RKO (cell line): Measurements from ENCODE around the gene ADRA2A.

Experiments used
- DNase-seq: peaks from one replicate; pipeline ENCODE4 v3.0.0-alpha.2; 2016; ENCODE audit warnings: low spot score

ADRA2A gene

GRCh38 chr10:111110771-111111170 is 33.9 kb downstream of the ADRA2A start:
- DNase-seq = no peak

DNA sequence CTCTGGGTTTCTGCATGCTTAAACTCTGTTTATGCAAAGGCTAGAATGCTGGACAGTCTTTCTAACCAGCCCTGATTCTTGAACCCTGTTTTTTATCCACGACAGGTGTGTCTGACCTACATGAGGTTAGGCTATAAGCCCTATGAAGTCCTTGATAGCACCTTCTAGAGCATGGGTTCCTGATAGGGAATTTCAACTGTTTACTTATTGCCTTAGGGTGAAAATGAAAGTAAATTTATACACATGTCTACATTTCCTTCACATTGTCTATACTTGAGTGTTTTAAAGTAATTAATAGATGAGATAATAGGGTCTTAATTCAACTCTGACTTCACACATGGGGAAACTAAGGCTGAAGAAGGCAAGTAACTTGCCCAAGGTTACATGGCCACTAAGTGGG is 35.5 kb downstream of the ADRA2A start:
- DNase-seq = no peak

DNA sequence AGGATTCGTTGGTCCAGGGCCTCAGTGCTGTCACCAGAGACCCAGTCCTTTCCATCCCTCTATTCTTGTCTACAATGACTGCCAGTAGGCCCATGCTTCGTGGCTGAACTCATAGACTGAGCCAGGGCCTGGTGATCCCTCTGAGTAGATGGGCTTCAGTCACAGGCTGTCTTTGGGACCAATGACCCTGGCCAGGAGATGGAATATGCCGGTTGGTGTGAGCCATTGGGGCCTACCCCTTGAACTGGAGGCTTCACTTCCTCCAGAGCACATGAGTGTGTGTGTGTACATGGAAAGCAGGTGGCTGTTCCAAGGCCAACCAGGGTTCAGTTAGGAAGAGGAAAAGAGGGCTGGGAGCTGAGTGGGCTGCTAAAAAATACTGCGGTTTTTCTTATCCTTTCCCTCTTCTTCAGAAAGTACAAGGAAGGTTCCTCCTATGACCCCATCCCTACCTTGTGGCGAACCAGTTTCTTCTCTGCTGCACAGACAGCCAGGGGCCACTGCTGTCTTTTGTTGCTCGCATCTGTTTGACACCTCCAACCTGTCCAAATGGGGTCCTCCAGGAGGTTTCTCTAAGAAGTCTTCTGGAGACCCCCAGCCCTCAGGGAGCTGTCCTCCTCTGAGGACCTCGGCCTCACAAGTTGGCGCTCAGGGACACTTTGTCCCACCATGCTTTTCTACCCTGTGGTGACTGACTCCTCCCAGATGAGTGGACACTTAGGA is 36.6 kb downstream of the ADRA2A start:
- DNase-seq = no peak

GRCh38 chr10:111113961-111114757 is 37.3 kb downstream of the ADRA2A start:
- DNase-seq = no peak

- no peak for DNase-seq
Observed at GRCh38 chr10:111114758-111115500, 38.1 kb downstream of the ADRA2A start.

DNA sequence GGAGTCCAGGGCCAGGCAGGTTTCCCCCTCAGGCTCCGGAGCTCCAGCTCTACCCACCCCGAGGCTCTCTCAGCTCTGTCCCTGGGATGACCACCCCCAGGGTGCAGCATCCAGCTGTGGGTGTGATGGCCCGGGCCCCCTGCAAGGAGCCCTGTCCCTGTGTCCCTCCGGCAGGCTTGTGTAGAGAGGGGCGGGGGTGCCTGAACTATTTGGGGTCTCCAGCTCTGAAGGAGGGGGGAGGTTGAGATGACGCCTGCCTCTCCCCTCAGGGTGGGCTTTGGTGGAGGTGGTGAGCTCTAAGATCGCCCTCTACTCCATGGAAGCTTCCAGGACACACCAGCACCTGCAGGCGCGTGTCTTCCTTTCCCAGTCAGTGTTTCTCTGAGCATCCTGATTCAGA is 39.4 kb downstream of the ADRA2A start:
- DNase-seq = no peak

DNA sequence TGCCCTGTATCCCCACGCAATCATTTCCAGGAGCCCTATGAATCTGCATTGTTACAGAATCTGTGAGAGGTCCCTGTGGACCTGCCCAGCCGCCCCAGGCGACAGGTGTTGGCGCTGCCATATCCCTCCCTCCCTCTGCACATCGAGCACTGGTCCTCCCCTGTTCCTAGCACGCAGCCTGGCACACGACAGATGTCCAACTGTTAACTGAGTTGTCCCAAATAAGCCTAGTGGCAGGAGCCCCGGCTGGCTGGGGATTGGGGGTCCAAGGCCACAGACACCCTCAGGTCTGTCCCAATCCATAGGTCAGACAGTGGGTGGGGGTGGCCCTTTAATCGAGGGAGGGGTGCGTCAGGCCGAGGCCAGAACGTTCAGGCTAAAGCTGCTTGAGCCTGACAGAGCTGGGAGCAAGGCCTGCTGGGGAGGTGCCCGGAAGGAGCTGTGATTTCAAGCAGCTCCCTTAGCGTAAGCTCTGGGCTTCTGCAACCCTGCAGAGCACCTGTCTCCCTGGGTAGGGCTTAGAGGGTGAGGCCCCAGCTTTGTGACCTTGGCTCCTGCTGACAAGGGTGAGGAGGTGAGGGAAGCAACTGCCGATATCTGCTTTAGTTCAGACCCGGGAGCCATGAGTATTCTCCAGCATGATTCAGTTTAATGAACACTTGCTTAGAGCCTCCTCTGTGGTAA is 40.1 kb downstream of the ADRA2A start:
- no peak for DNase-seq

- no peak for DNase-seq
Observed at GRCh38 chr10:111117528-111118277, 40.9 kb downstream of the ADRA2A start.

DNA sequence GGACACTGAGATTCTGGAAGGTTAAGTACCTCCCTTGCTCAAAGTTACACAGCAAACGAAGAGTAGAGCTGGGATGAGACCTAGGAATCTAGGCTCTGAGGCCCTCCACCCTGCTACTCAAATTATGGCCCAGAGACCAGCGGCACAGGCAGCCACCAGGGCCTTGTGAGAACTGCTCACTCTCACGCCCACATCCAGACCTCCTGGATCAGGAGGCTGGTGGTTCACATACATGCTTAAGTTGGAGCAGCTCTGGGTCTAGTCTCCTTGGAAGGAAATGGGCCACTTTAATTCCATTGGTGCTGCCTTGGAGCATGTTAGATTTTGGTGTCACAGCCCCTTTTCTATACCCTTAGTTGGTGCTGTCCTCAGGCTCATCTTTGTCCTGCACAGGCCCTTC is 41.9 kb downstream of the ADRA2A start:
- DNase-seq = no peak

- no peak for DNase-seq
Observed at GRCh38 chr10:111119637-111120036, 42.8 kb downstream of the ADRA2A start.

- no peak for DNase-seq
Observed at GRCh38 chr10:111122127-111122526, 45.3 kb downstream of the ADRA2A start.

DNA sequence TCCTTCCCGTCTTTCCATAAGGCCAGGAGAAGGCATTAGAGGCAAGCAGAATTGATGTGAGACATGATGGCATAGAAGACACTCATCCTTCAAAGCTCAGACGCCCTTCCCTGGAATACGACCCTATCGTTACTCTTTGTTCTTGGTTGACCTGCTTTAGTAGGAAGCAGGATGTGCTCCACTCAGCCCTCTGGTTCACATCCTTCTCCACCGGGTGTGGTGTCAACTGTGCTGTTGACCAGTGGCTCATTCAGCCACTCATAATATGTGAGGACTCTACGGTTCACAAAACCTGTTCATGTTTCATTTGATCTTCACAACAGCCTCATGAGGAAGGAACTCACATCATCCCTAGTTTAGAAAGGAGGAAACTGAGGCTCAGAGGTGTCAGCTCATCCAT is 47.1 kb downstream of the ADRA2A start:
- no peak for DNase-seq

DNA sequence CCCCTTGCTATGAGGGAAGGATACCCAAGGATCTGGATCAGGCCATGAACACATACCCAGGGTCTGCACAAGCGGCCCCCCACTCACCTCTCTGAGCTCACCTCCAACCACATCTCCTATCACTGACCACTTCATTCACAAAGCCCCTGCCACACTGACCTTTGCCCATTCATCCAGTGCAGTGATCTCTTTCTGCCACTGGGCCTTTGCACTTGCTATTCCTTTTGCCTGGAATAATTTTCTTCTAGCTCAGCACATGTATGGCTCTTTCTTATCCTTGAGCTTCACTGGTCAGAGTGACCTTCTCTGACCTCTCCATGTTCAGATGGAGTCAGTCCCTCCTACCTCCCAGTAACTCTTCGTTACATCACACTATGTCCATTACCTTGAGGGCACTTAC is 48.3 kb downstream of the ADRA2A start:
- DNase-seq = no peak

GRCh38 chr10:111126077-111126476 is 49.2 kb downstream of the ADRA2A start:
- DNase-seq = peak; percentile 7

- no peak for DNase-seq
Observed at GRCh38 chr10:111127081-111127848, 50.4 kb downstream of the ADRA2A start.

DNA sequence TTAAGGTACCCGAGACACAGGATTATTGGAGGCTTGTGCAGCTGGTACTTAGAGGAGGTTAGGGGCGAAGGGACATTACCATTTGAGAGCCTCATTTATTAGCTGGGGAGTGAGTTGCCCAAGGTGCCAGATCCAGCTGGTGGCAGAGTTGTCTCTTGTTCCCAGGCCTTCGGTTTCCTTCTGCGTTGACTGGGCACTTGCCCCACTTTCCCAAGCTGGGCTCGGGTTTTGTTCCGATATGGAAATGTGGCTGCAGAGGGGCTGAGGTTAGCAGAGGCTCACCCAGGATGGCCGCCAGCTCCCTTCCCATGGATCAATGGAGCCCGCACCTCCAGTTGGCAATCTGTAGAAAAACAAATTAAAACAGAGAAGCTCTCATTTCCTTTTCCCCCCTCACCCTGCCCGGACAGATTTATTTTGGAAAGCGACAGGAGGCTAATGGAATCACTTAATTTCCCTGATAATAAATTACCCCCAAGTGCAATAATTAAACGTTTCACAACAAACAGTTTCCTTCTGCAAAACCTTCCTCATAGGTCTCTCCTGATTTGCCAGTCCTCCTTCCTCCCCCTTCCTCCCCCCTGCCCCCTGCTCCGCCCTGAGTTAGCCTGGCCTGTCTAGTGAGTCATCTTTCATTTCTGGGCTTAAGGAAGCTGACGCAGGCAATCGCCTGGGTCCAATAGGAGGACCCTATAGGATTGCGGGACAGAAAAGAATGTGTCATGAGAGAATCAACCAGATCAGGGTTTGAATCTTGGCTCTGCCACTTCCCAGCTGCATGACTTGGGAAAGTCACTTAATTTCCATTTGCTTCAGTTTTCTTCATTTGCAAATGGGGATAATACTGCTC is 51.7 kb downstream of the ADRA2A start:
- peak; percentile 82 for DNase-seq

DNA sequence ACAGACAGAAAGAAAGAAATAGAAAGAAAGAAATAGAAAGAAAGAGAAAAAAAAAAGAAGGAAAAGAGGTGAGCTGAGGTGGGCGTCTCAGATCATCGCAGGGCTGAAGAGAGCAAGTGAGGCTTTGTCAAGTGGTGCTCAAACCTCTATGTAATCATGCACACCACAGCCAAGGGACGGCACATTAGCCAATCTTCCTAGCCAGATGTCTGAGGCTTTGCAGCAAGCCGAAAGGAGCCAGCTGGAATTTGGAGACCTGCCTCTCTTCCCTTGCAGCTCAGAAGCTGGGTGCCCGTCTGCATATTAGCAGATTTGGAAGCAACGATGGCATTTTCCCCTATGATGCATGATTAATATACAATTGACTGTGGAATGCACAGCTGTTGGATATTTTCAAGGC is 52.5 kb downstream of the ADRA2A start:
- DNase-seq = no peak

GRCh38 chr10:111130471-111130870 is 53.6 kb downstream of the ADRA2A start:
- no peak for DNase-seq
